ENCODE results near the gene HHAT. TPM values are rescaled to one million over a fixed set of nuclear protein-coding genes. Genes with fewer than 3 reads are reported as not detected.

Gene HHAT
- 1 to 10 TPM; 1.4 to 1.8 (median 1.7) TPM for polyA plus RNA-seq

DNA sequence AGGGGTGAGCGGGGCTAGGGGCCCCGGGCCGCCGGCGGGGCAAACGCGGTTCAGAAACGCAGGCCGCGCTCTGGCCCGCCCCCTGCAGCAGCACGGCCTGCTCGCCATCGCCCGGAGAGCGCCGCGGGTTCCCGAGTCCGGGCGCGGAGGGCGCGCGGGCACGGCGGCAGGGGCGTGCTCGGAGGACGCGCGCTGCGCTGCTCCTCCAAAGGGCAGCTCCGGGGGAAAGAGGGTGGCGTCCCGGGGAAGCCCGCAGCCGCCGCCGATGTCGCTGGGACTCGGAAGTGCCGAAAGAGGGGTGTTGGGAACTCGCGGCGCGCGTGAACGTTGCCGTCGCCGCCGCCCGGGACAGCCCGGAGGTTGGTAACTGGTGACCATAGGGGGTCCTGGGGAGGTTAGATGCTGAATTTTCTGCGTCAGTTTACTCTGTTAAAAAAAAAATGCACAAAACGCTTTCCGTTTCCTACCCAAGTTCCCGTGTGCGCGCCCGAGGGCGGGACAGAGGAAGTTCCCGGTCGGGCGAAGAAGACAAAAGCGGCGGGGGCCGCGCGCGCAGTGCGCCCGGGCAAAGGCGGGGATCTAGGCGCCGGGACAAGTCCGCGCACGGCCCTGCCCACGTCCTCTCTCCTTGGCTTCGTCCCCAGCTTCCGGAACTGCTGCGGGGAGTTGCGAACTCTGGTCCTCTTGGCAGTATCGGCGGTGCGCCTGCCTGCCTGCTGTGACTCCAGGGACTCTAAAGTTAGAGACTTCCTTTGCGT, at the start of gene HHAT:
HHAT (plus strand) TSS at position 157 of the 758 bp plus-strand sequence. CDS start 20,074 bp downstream, outside the sequence.
- WGBS, 3 donors, result 0% methylated on average over 75 to 89 of the region's 89 CpGs
- no peak within 1 kb of the TSS for H3K27ac ChIP-seq (ENCODE audit: low read depth, low read length)

DNA sequence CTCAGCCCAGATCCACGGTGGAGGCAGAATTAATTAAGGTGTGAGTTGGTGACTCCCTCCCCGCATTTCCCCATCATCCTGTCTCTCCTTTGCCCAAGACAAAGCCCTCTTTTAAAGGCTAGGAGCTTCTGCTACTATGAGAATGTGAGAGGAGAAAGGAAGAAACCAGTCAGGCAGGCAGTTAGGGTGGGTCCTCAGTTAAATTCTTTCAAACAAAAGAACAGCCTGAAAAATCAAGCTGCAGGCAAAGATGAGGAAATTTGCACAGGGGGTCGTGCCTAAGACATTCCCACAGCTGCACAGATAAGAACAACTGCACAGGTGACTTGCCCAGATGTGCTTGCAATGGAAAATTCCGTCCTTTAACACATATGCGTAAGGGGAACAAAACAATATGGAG, 48.5 kb upstream of the HHAT start:
- WGBS, 3 donors, result 66 to 86% (median 86%) methylated on average over 5 of the region's 5 CpGs

DNA sequence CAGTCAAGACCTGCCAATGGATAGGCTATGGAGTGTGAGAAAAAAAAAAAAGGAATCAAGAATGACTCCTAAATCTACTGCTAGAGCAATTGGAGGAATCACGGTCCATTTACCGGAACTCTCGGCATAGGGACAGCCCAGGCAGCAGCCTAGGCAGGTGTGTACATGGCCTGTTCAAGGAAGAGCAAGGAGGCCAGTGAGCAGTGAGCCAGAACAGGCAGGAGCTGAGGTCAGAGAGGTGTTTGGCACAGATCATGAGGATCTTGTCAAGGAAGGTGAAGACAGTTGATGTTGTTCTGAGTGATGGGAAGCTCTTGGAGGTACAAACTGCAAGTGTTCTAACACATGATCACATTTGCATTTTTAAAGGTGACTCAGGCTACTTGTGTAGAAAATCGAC, 40.6 kb upstream of the HHAT start:
- H3K27ac ChIP-seq (ENCODE audit: low read depth, low read length), result no peak overlapping the region
- 89 to 96% (median 91%) methylated on average over 4 of the region's 4 CpGs for WGBS, 3 donors

More for the DNA sequence above, 48.5 kb upstream of the HHAT start:
- H3K27ac ChIP-seq (ENCODE audit: low read depth, low read length), result no peak overlapping the region

DNA sequence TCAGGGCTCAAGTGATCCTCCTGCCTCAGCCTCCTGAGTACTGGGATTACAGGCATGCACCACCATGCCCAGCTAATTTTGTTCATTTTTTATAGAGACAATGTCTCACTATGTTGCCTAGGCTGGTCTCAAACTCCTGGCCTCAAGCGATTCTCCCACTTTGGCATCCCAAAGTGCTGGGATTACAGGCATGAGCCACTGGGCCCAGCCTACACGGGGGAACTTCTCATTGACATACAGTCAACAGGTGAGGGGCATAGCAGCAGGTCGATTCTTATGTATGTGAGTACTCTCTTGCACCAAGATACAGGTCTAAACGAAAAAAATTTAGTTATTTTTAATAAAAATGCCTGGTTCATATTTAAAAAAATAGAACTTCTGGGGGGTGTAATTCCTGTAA, 39.5 kb upstream of the HHAT start:
- WGBS, 3 donors, result 65 to 88% (median 87%) methylated on average over 4 of the region's 4 CpGs
- H3K27ac ChIP-seq (ENCODE audit: low read depth, low read length), result no peak overlapping the region

DNA sequence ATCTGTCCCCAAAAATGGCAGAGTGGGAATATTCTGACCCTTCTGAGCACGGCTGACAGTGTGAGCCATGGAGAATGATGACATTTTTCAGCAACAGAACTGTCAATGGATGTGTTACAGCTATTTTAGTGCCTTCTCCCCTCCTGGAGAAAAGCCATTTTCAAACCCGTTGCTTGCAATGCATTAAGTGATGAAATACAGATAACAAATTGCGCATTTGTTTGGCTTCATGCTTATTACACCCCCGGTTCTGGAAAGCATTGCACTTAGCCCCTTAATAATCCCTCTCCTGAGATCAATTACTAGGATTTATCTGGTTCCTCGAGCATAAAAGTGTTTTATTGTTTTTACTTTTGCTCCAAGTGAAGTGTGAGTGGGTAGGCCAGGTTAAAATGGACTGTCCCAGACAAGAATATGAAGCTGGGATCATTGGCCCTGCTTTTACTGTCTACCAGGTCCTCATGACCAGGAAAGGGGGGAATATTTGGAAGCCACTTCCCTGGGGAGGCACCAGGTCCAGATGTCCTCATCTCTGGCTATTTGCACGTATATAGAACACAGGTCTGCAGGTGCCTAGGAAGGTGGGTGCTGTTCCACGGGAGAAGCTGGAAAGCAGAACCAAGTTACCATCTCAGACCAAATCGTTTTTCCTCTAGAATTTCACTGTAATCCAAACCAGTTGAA, 37.5 kb upstream of the HHAT start:
- H3K27ac ChIP-seq (ENCODE audit: low read depth, low read length), result no peak overlapping the region
- 57 to 63% (median 58%) methylated on average over 8 of the region's 8 CpGs for WGBS, 3 donors

DNA sequence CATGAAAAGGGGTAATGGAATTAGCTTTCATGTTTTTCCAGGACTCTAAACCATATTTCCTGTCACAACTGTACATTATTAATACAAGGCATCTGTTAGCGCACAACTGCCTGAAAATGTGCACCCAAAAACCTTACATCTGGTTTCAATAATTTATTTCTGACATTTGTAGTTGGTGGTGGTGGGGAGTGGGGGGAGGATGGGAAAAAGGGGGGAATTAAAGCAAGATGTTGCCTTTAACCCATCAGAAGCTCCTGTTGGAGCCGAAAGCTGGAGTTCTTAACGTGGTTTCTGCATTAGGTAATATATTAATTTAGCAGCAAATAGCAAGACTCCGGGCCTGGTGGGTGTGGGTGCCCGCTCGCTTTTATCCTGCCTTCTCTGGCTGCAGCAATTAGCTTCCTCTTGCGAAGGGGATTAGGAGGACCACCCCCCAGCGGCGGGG, 36.9 kb upstream of the HHAT start:
- 9 to 29% (median 28%) methylated on average over 9 of the region's 9 CpGs for WGBS, 3 donors
- H3K27ac ChIP-seq (ENCODE audit: low read depth, low read length), result no peak overlapping the region

DNA sequence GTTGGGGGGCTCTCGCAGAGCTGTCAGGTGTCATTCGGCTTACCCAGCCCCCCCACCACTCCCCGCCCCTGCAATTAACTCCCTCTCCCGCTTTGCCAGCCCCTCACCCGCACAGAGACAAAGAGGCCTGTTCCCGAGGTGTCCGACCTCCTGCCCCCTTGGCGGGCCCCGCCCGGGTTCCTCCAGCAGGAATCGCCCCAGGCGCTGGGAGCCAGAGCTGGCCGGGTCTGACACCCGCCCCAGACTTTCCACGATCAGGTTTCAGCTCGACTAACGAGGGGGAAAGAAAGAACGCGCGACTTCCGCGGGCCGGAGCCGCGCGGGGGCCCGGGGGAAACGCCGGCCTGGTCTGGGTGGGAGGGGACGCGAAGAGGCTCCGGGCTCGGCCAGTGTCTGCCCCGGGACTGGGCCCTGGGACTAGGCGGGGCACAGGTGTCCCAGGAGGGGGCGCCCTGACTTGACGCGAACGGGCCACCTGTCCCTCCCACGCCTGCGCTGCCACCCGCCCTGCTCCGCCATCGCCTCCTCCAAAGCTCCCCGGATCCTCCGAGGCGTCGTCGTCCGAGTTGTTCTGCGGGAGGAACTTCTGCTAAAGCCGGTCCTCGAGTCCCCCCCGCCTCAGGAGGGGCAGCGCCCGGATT, 36.4 kb upstream of the HHAT start:
- H3K27ac ChIP-seq (ENCODE audit: low read depth, low read length), result no peak overlapping the region
- WGBS, 3 donors, result 2% methylated on average over 51 to 56 of the region's 56 CpGs

DNA sequence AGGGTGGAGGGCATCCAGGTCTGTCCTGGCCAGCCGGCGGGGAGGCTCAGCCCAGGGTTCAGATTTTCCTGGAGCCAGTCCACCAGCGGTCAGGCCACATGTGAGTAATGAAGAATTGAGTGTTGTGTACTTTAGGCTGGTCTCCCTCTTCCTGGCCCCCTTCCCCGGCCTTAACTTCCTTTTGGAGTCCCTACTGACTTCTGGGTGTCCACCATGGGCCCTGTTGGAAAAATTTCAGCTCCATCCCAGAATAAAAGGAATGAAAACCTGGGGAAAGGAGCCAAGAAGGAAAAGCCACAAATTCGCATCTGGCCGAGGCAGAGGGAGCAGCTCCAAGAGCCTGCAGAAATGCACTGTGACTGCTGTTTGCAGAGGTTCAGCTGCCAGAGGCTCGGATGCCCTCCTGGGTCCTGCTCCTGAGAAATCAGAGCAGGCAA, 35.5 kb upstream of the HHAT start:
- no peak overlapping the region for H3K27ac ChIP-seq (ENCODE audit: low read depth, low read length)
- 41 to 52% (median 50%) methylated on average over 7 of the region's 7 CpGs for WGBS, 3 donors

DNA sequence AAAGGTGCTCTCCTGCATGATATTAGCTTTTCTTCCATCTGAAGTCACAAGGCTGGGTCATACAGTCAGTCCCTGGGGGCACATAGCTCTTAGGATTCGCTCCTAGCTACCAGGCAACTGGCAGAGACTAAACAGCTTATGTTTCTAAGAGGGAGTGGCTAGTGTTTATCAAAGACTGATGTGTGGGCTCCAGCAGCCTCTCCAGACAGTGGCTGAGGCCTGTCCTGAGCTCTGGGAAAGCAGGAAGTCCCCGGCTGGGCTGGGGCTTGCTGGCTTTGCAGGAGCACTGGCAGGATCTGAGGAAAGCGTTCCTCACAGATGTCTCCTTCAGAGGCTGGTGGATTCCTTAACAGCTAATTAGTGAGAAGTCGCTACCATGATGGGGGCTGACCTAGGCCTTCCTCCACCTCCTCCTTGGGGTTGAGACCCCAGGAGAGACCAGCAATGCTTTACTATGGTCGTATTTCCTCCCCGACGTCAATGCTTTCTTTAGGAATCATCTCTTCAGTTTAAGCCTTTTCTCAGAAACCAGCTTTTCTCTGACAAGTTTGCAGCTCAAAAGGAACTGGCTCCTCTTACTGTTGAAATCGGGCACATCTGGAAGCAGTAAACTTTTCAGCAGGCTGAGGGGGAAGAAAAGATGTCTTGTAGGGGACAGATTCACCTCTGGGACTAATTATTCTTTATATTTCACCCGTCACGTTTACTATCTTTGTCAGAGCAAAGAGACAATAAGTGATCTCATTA, 33.5 kb upstream of the HHAT start:
- no peak overlapping the region for H3K27ac ChIP-seq (ENCODE audit: low read depth, low read length)
- 52 to 66% (median 61%) methylated on average over 10 of the region's 10 CpGs for WGBS, 3 donors

DNA sequence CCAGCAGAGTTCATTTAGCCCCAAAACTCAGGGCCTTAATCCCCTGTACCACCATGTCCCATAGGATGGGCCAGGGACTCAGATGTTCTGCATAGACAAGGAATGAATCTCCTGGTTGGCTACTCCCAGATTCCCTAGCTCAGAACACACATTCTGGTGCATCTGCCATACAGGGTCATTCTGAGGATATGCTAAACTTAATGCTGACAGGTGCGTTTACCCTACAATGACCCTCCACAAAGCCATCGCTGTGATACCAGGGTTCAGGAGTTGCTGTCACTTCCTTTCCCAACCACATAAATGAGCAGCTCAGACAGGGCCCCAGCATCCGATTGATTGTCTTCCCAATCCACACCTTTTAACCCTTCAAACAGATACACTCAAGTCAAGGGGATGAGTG, 32.0 kb upstream of the HHAT start:
- no peak overlapping the region for H3K27ac ChIP-seq (ENCODE audit: low read depth, low read length)
- WGBS, 3 donors, result 92 to 99% (median 92%) methylated on average over 3 of the region's 3 CpGs

DNA sequence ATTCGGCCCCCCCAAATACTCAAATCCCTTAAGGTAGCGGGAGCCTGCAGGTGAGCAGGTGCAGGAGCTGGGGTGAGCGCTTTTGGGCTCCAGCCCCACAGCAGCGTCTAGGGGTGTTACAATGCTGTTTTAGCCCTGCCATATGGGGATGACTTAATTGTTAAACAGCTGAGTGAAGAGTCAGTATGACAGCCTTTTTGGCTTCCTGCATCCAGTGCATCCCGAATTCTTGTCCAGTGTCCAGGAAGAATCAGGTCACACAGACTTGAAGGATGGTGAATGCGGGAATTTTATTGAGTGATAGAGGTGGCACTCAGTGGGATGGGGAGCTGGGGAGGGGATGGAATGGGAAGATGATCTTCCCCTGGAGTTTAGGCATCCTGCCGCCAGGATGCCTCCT, 30.4 kb upstream of the HHAT start:
- 79 to 85% (median 84%) methylated on average over 7 of the region's 7 CpGs for WGBS, 3 donors
- no peak overlapping the region for H3K27ac ChIP-seq (ENCODE audit: low read depth, low read length)

DNA sequence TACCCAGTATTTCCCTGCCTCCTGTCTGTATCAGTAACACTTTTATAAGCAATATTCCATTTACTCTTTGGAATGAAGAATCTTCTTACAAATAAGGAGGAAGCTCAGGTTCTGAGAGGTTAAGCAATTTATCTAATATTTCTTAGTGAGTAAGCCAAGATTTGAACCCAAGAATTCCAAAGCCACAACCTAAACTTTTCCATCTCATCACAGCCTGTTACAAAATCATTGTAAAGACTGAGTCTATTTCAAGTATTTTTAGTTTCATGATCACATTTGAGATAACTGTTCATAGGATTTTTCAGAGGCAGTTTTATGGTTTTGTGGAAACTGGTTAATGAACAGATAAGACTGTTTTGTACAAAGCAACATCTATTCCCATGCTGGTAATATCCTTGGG, 29.8 kb upstream of the HHAT start:
- no peak overlapping the region for H3K27ac ChIP-seq (ENCODE audit: low read depth, low read length)

DNA sequence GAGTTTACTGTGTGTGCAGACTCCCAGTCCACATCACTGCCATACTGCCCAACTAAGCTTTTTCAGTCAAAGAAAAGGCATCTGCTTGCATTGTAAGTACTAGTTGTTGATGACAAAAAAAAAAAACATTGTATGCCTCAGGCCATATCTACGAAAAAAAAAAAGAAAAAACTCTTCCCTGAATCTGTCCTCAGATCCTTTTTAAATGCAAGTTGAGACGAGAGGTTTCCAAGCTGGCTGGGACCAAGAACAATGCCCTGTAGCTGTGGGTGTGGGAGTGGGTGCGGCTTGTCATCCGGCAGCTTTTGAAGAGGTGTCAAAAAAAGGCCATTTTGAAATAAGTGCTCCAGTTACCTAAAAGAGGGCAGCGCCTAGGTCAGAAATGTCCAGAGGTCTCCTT, 29.2 kb upstream of the HHAT start:
- H3K27ac ChIP-seq (ENCODE audit: low read depth, low read length), result no peak overlapping the region
- 60 to 70% (median 65%) methylated on average over 5 of the region's 5 CpGs for WGBS, 3 donors

DNA sequence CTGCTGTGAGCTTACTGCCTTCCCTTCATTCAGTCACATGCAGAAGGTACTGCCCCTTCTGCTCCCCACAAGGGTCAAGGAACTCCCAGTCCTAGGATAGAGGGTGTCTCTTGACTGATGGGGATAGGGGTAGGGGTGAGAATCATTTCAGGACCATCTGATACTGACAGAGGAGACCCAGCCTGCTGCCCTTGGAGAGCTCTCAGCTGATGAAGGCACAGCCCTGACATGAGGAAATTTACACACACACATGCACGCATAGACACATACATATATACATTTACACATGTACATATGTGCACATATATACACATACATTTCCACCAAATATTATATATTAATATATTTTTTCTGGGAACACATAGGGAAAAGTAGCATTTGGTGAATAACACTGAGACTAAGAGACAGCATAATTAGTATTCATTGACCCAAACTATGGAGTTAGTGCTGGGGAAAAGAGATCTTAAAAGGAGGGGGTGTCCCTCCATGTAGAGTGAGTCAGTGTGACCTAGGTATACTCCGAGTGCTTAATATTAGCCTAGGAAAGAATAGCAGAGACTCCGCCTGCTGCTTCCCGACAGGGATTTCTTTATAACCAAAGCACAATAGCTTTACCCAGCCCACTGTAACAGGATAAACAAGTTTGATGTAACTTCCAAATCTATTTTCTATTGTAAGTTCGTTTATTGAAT, 27.6 kb upstream of the HHAT start:
- H3K27ac ChIP-seq (ENCODE audit: low read depth, low read length), result no peak overlapping the region
- 61 to 71% (median 71%) methylated on average over 5 of the region's 5 CpGs for WGBS, 3 donors

DNA sequence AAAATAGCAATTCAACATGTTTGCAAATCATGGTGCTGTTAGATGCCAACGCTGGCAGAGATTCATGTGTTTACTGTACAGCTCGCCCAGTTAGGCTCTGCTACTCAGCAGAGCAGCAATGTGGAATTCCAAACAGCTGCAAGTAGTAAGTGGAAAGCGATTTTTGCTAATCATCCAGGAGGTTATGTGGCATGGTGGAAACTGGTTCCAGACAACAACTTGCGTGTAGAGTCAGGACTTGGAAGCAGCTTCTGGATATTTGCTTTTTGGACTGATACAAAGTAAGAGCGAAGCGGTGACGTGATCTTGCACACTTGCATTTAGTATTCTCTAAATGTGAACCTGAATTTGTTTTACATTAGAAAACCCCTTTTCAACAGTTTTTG, 27.1 kb upstream of the HHAT start:
- no peak overlapping the region for H3K27ac ChIP-seq (ENCODE audit: low read depth, low read length)
- WGBS, 3 donors, result 62 to 76% (median 71%) methylated on average over 7 of the region's 7 CpGs

DNA sequence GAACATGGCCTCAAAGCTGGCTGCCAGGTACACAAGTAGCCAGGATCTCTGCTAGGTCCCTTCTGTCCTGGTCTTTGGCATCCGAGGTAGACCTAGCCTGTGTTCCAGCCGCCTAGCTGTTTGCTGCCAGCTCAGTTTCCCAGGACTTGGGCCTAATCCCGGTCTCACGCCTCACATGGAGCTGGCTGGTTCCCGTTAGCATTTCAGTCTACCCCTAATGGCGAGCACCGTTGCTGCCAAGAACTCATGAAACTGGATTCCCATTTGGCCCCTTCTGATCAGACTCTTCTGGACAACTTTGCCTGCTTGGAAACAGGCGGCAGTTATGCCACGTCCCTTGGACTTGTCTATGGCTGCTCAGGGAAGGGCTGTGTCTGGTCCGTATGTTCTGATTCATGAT, 26.2 kb upstream of the HHAT start:
- H3K27ac ChIP-seq (ENCODE audit: low read depth, low read length), result no peak overlapping the region
- WGBS, 3 donors, result 87 to 91% (median 91%) methylated on average over 10 of the region's 10 CpGs

DNA sequence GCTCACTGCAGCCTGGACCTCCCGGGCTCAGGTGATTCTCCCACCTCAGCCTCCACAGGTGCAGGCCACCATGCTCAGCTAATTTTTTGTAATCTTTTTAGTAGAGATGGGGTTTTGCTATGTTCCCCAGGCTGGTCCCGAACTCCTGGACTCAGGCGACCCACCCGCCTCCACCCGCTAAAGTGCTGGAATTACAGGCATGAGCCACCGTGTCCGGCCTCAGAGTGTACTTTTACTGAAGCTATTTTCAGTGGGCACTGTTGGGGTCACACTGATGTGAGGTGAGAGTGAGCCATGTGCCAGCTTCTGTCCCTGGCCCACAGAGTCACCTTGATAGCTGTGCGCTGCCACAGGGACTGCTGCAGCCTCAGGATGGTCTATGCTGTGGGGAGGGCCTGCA, 25.3 kb upstream of the HHAT start:
- H3K27ac ChIP-seq (ENCODE audit: low read depth, low read length), result no peak overlapping the region
- WGBS, 3 donors, result 95 to 97% (median 97%) methylated on average over 8 of the region's 8 CpGs

DNA sequence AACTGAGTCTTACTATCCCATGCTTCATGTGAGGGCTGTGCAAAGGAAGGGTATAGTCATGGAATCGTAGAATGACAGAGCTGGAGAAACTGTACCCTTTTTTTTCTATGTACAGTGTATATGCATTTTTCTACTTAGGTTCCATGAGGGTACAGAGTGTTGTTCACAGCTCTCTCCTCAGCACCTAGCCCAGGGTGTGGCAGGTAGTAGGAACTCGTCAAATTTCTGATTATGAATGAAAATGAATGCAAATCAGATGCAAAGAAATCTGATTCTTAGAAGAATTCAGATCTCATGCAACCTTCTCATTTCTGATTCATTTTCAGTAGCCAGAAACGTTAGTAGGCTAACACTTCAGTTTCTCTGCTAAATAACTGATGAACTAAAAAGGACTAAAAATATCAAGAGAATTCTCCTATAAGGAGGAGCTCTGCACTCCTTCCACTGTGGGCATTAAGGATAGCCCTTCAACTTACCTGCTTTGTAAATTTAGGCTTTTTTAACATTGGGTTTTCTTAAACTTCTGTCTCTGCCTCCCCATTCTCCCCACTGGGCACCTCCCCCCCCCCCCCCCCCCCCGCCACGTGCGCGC, 18.0 kb upstream of the HHAT start:
- WGBS, 3 donors, result 34 to 43% (median 40%) methylated on average over 3 of the region's 7 CpGs
- no peak overlapping the region for H3K27ac ChIP-seq (ENCODE audit: low read depth, low read length)
